HG02642 (cell line): ENCODE measurements around the gene SPO11.

Experiments used
- ATAC-seq: cut with Tn5 transposase; IDR thresholded peaks from one replicate; pipeline ENCODE4 v1.9.1; 2021; ENCODE audit warnings: mild to moderate bottlenecking; ENCODE audit not compliant: unreplicated experiment, poor library complexity

The SPO11 gene

DNA sequence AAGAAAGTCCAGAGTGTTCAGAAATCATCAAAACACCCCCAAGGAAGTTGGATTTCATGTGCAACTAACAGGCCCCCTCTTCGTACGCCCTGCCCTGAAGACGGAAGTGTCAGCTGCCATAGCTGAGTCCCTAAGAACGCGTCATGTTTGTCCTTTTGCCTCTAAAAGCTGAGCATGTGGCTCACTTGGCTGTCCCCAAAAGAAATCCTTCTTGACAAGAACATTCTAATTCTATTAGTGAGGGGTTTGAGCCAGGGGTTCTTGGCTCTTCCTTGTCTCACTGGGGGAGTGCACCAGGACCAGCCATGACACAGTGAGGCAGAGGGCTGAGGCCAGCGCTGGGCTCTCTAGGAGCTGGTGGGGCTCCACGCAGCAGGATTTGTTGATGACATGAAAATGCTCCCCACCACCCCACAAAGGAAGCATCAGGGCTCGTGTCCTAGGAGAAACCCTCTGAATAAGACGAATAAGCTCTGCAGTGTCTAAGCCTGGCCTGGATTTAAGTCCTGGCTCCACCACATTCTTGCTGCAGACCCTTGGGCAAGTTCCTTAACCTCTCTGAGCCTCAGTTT lies 20.0 kb upstream of the SPO11 start:
- ATAC-seq, result no peak

DNA sequence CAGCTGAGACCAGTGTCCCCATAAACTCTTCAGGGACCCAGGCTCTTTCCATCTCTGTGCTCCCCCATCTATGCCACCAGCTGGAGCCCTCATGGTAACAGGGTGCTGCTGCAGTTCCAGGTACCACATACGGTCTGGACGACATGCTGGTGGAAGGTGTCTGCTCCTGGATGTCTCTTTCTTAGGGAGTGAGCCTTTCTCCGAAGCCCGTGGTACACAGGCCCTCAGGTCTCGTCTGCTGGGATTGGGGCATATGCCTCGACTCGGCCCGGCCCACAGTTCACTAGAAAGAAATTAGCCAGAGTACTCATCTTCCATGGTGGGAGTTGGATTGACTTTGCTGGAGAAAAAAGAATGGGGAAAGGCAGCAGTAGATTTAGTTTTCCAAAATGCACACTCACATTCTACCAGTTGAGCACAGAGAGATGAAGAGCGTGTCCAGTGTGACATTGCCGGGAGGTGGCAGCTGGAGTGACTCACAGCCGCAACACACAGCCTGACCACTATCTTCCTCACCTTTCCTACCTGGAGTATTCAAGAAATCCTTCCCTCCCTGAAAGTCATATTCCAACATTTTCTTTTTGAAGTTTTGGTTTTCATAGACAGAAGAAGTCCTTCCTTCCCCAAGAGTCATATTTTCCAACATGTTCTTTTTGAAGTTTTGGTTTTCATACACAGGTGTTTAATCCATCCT lies 18.6 kb upstream of the SPO11 start:
- no peak for ATAC-seq

DNA sequence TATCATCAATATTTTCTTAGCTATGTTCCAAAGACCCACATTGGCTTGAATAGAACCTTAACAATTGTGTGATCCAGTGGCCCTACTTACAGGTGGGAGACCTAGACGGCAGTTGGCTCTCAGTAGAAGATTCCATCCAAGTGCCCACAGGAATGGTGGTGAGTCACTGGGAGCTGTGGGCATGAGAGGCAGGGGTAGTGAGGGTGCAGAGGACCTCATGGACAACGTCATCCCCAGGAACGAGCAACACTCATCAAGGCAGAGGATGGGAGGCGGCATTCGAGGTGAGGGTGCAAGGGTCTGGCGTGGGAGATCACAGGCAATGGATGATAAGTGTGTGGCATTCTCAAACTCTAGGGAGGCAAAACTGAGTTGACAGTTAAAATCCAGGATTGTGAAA lies 17.5 kb upstream of the SPO11 start:
- ATAC-seq, result no peak

DNA sequence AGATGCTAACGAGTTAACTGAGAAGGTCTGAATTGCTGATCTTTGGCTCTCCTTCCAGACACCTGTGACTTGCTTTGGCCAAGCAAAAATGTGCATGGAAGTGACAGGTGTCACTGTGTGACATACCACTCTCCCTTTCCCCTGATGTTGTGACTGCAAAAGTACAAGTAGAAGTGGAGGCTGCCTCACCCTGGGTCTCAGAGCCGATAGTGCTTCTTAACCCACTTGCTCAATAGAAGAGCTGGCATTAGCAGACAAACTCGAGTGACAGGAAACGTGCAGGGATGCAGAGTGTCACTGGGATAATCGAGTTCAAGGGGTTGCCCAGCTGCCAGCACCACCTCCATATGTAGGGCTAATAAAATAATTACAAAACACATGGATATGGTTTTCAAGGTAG lies 16.4 kb upstream of the SPO11 start:
- ATAC-seq, result no peak

DNA sequence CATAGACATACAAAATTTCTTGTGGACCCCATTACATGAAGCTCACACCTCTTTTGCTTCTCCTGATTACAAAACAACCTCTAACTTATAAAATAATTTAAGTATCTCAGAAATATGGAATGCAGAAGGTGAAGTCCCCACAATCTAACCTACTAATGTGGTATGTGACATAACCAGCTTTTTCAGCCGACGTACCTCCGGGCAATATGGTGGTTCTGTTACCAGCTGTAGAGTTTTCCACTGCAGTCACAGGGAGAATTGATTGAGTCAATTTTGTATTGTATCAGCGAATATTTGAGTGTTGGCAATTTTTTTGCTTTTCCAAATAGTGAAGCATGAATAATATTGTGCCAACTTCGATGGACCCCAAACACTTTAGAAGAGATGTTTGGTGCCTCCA lies 15.7 kb upstream of the SPO11 start:
- ATAC-seq, result no peak

DNA sequence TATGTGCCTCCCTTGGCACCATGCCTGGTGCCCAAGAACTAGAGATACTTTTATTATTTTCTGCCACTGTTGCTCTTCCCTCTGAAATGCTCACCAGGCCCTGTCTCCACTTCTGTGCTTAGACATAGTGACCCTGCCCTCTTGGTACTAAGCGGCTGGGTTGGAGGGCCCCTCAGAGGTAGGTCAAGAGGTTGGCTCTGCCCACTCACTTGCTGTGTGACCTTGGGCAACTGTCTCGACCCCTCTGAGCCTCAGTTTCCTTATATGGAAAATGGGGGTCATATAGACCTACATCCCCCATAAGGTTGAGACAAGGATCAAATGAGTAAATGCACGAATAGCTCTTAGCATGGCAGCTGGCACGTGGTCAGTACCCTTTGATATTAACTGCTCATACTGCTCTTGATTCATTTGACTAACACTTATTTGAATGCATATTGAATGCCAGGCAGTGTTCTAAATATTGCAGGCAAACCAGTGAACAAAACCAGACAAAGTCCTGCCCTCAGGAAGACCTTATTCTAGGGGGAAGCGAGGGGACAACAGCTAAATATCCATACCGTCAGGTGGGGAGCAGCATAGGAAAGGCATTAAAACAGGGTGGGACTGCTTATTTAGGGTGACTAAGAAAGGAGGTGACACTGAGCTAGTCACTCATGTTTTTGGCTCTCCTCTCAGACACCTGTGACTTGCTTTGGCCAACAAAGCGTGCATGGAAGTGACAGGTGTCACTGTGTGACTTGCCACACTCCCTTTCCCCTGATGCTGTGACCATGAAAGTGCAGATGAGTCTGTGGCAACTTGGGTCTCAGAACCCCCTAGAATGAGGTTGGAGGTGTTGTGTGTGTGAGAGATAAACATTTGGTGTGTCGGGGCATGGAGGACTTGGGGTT lies 14.3 kb upstream of the SPO11 start:
- no peak for ATAC-seq

DNA sequence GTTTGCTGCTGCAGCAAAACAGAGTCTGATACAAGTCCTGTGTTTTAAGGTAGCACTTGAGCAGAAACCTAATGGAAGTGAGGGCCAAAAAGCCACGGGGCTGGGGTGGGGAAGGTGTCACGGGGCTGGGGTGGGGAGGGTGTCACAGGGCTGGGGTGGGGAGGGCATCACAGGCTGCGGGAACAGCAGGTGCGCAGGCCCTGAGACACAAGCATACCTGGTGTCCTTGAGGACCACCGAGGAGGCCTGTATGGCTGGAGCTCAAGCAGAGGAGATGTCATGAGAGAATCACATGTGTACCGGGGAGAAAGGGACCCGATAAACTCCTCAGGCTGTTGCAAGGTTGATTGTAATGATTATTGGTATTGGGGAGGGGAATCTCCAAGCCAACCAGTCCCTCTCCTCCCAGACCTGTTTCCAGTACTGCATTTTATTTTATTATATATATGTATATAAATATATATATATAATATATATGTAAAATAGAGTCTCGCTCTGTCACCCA lies 13.6 kb upstream of the SPO11 start:
- ATAC-seq, result no peak

DNA sequence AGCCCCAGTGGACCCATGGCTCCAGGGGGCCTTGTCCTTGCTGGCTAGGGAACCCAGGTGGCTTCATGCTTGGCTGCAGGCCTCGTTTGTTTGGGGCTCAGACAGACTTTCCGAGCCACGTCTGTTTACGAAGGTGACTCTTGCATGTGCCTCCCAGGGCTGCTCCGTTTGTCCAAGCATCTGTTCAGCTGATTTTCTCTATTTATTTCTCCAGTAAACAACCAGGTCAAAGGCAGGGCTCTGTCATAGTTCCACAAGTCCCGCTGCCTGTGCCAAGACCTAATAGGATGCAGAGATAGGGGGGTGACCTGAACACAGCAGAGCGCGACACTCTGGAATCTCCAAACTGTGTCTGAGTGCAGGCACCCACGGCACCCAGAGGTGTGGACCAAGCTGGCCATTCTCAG lies 12.8 kb upstream of the SPO11 start:
- no peak for ATAC-seq

DNA sequence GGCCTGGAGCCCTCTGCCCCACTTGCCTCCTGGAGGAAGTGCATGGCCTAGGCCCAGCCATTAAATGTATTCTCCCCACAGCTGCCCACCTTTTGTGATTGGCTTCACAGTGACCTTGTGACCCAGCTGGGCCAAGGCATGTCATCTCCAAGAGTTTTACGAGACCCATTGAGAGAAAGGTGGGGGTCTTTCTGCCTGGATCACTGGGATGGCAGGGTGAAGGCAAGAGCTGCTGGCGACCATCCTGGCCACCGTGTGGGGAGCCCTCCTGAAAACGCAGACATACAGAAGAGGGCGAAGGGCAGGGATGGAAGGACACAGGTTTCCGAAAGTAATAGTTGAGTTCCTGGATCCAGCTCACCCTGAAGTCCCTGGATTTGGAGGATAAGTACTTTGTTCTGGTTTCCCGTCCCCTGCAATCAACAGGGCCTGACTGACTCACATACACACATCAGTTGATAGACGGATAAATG lies 12.3 kb upstream of the SPO11 start:
- ATAC-seq, result no peak

DNA sequence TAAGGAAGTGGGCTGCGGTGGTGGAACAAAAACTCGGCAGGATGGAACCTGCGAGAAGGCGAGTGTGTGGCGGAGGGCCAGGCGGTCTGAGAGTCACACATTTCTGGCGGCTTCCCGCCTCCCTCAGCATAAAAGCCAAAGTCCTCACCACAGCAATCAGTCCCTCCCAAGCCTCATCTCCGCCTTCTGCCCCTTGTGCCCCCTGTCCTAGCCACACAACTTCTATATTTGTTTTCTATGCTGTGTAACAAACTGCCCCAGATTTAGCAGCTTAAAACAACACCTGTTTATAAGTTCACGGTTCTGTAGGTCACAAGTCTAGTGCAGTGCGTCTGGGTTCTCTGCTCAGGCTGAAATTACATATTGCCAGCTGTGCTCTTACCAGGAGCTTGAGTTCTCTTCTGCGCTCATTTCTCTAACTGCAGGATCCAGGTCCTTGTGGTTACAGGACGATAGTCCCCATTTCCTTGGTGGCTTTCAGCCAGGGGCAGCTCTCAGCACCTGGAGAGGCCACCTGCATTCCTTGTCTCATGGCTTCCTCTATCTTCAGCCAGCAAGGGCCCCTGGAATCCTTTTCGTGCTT lies 11.7 kb upstream of the SPO11 start:
- ATAC-seq, result no peak

DNA sequence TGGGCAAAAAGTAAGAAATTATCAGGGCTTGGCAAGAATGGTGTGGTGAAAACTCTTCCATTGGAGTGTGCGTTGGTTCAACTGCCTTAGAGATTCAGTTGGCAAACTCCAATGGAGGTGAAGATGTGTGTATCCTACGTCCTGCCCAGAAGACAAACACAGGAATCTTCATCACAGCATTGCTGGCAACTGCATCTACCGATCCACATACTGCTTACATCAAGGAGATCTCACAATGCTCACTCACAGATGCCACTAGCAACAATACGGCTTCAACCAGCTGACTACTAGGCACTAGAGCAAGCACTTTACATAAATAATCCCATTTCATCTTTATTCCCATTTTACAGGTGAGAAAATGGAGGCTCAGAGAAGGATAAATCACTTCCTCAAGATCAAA lies 10.0 kb upstream of the SPO11 start:
- ATAC-seq, result no peak

DNA sequence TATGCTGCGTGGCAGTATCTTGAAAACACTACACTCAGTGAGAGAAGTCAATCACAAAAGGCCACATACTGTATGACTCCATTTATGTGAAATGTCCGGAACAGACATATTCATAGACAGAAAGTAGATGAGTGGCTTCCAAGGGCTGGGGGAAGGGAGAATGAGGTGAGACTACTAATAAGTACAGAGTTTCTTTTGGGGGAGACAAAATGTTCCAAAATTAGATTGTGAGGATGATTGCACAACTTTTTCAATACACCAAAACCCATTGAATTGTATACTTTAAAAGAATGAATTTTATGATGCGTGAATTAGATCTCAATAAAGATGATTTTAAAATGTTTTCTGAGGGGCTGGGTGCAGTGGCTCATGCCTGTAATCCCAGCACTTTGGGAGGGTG lies 9.2 kb upstream of the SPO11 start:
- no peak for ATAC-seq

DNA sequence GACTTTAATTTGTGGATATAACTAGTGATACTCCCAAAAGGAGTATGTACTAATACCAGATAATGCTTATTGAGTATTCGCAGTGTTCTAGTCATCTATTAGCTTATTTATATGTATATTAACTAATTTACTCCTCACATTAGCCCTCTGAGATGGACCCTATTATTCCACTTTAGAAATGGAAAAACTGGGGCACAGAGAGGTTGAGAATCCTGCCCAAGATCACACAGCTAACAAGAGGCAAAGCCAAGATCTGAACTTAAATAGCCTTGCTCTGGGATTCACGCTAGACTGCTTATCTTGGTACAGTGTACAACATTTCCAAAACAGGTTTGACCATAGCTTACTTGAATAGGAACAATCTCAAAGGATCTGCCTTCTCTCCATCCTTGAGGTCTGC lies 8.5 kb upstream of the SPO11 start:
- ATAC-seq, result no peak

DNA sequence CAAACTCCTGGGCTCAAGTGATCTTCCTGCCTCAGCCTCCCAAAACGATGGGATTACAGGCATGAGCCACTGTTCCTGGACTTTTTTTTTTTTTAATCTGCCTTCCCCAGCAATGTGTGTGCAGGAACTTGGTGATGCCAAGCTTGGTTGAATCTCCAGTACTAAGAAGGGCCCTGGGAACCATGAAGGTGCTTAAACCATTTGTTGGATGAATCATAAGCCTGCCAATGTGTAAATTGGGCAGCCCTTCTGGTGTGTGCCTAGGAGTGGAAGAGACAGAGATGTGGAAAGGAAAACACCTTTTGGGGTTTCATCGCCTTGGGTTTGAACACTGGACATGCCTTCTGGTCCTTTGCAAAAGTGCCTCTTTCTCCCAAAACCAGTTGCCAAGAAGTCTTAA lies 7.1 kb upstream of the SPO11 start:
- ATAC-seq, result no peak

DNA sequence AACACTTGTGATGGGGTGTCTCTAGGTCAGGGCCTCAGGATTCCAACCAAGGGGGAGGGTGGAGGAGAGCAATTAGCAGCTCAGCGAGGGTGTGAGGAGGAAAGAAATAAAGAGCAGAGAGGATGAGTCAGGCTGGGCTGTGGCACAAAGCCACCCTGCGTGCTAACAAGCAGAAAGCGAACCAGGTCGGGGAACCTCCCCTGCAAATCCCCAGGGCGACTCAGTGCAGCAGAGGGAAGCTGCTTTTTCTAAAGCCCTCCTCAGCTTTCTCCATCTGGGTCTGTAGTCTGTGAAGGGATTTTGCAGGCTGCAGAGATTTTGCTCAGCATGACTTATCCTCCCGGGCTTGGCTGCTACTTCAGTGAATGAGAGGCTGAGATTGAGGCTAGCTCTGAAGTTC lies 6.6 kb upstream of the SPO11 start:
- ATAC-seq, result no peak

DNA sequence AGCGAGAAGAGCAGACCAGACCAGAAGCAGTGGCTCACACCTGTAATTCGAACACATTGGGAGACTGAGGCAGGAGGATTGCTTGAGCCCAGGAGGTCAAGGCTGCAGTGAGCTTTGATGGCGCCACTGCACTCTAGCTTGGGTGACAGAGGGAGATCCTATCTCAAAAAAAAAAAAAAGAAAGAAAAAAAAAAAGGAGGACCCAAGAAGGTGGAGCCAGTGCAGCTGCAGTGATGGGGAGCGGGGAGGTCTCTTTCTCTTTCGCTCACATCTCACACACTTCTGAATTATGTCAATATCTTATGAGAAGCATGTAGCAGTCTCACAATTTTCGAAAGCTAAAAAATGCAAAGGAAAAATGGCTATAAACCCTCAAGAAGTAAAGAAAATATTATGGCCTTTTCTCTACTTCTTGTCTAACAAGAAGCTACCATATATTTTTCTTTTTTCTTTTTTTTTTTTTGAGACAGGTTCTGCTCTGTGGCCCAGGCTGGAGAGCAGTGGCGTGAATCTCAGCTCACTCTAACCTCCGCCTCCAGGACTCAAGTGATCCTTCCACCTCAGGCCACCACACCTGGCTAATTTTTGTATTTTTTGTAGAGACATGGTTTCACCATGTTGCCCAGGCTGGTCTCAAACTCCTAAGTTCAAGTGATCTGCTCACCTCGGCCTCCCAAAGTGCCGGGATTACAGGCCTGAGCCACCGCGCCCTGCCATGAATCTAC lies 3.8 kb upstream of the SPO11 start:
- ATAC-seq, result no peak

DNA sequence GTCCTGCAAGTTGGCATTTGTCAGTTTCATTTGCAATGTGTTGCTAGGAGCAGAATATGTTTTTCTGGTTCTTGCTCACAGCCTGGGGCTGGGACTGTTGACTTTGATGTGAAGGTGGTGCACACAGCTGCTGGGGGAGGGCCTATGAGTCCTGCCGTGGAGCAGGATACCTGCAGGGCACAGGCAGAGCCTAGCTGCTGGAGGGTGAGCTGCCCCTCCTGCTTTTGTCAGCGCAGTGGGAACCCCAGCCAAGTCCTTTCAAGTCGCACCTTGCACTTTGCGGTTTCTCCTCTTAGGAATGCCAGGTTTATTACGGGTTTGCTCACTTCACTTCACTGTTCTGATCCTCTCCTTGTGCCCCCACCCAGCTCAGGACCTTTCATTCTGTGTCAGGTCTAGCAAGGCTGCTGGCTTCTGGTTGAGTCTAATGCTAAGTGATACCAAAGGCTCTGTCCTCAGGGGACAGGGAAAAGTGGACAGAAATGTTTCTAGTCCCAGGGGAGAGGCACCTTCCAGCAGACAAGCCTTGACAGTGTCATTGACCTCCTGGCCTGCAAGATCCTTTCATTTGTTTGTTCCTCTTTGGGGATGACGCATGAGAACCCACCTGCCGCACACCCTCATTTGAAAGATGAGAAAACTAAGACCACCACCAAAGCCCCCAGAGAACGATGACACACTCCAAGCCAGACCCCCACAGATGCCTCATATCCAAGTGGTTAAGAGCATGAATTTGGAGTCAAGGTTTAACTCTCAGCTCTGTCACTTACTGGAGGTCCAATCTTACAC lies 2.7 kb upstream of the SPO11 start:
- no peak for ATAC-seq

DNA sequence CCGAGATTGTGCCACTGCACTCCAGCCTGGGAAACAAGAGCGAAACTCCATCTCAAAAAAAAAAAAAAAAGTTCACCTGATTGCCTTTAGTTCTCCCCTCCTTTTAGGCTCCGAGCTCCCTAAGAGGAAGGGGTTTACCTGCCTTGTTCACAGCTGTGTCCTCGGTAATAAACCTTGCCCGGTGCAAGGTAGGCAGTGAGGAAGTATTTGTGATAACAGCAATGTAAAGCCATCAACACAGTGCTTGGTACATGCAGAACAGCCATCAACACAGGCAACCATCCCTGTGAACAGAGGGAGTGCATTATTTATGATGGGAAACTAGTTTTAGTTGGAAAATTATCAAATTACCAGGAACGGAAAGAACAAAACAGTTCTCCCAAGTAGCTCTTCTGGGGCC lies 1.8 kb upstream of the SPO11 start:
- no peak for ATAC-seq

DNA sequence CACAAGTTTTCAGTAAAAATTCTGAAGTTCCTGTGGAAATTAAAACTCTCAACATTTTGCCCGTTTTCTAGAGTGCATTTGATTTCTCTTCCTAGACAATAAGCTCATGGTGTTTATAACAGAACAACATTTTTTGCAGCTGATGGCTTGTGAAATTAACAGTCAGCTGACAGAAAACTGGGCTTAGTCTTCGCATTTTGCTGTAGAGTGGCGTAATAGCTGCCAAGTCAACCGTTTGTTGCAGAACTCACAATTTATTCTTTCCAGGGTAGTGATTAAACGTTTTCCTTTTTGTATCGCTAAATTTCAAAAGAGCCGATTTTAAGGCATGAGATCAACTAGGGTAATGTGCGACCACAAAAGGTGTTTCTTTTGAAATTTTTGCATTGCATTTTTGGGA lies 1.4 kb downstream of the SPO11 start:
- no peak for ATAC-seq
